ENCODE data around the gene ATAD3B. TPM values are rescaled to one million over a fixed set of nuclear protein-coding genes. Genes with fewer than 3 reads are reported as not detected.
"Not testable (repeated sequence)": the region's sequence is repeated elsewhere in the genome, so short reads cannot be mapped to it uniquely, and the experiment has no call there.

The ATAD3B gene
- total RNA-seq, 4 donors from 2014 or later, result 26.9 to 130 (median 35.0) TPM

DNA sequence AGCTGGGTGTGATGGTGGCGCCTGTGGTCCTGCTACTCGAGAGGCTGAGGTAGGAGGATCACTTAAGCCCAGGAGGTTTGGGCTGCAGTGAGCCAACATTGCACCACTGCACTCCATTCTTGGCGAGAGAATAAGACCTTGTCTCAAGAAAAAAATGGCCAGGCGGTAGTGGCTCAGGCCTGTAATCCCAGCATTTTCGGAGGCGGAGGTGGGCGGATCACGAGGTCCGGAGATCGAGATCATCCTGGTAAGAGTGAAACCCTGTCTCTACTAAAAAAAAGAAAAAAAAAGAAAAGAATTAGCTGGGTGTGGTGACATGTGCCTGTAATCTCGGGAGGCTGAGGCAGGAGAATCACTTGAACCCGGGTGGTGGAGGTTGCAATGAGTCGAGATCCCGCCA is 11.3 kb downstream of the ATAD3B start:
- H3K27me3 ChIP-seq, result no peaks in the 10 kb centered on the region
- no peaks in the 10 kb centered on the region for H3K9me3 ChIP-seq
- H3K27ac ChIP-seq, result no peak overlapping the region
- no peak for DNase-seq
- no peaks in the 10 kb centered on the region for H3K4me1 ChIP-seq
- peaks cover 0 to 63% (median 0%) of the 10 kb centered on the region in 3 donors for H3K36me3 ChIP-seq
- no peak for TF ChIP-seq POLR2A (IDR thresholded peaks at IDR 0.05)
- TF ChIP-seq, protein P1, sequence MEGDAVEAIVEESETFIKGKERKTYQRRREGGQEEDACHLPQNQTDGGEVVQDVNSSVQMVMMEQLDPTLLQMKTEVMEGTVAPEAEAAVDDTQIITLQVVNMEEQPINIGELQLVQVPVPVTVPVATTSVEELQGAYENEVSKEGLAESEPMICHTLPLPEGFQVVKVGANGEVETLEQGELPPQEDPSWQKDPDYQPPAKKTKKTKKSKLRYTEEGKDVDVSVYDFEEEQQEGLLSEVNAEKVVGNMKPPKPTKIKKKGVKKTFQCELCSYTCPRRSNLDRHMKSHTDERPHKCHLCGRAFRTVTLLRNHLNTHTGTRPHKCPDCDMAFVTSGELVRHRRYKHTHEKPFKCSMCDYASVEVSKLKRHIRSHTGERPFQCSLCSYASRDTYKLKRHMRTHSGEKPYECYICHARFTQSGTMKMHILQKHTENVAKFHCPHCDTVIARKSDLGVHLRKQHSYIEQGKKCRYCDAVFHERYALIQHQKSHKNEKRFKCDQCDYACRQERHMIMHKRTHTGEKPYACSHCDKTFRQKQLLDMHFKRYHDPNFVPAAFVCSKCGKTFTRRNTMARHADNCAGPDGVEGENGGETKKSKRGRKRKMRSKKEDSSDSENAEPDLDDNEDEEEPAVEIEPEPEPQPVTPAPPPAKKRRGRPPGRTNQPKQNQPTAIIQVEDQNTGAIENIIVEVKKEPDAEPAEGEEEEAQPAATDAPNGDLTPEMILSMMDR (IDR thresholded peaks at IDR 0.05), result no peak
- H3K4me3 ChIP-seq, result no peak overlapping the region

GRCh38 chr1:1483714-1484113 is 12.1 kb downstream of the ATAD3B start:
- Histone ChIP-seq H3K9me3 (no peaks in the 10 kb centered on the region), H3K4me1 (no peaks in the 10 kb centered on the region), H3K27ac (no peak overlapping the region), H3K27me3 (no peaks in the 10 kb centered on the region), H3K4me3 (no peak overlapping the region), H3K36me3 (peaks cover 0 to 66% (median 0%) of the 10 kb centered on the region in 3 donors)
- no peak for TF ChIP-seq POLR2A (IDR thresholded peaks at IDR 0.05)
- TF ChIP-seq, protein P1 (IDR thresholded peaks at IDR 0.05), result no peak
- no peak for DNase-seq

GRCh38 chr1:1484976-1485750 is 13.6 kb downstream of the ATAD3B start:
- not testable (repeated sequence) for H3K4me1 ChIP-seq, H3K27me3 ChIP-seq, H3K4me3 ChIP-seq, DNase-seq, H3K27ac ChIP-seq, H3K9me3 ChIP-seq
- H3K36me3 ChIP-seq, result peaks cover 0 to 69% (median 0%) of the 10 kb centered on the region in 3 donors

DNA sequence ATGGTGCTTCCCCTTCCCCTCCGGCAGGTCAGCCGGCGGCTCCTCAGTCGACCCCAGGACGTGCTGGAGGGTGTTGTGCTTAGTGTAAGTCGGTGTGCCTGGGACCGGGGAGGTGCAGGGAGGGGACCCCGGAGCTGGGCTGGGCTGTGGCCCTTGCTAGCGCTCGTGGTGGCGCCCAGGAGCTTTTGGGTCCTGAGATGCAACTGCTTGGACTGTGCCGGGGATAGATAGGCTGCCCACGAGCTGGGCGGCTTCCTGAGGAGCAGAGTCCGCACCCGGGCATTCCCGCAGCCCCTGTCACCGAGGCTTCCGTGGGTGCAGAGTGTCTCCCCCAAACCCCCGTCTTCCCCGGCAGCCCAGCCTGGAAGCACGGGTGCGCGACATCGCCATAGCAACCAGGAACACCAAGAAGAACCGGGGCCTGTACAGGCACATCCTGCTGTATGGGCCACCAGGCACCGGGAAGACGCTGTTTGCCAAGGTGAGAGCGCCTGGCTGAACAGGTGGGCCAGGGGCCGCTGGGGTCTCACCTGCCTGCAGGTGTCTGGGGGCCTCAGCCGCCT is 14.3 kb downstream of the ATAD3B start:
- H3K36me3 ChIP-seq, result peaks cover 0 to 69% (median 0%) of the 10 kb centered on the region in 3 donors
- H3K9me3 ChIP-seq, DNase-seq, H3K4me1 ChIP-seq, H3K27ac ChIP-seq, H3K27me3 ChIP-seq, H3K4me3 ChIP-seq: not testable (repeated sequence)

DNA sequence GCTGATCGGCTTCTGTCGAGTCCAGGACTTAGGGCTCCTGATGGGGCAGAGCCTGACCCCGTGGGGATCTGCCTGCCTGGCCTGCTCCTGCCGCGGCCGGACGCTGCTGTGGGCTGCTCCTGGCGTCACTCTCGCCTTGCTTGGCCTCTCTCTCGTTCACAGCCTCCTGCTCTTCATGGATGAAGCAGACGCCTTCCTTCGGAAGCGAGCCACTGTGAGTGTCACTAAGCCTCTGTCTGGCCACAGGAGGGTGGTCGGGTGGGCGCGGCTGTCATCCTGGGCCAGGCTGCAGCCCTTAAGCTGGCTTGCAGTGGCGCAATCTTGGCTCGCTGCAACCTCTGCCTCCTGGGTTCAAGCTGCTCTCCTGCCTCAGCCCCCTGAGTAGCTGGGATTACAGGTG is 16.1 kb downstream of the ATAD3B start:
- DNase-seq, result no peak
- Histone ChIP-seq H3K4me3 (no peak overlapping the region), H3K4me1 (no peaks in the 10 kb centered on the region), H3K27me3 (no peaks in the 10 kb centered on the region), H3K27ac (no peak overlapping the region), H3K9me3 (no peaks in the 10 kb centered on the region), H3K36me3 (peaks cover 0 to 74% (median 0%) of the 10 kb centered on the region in 3 donors)
- TF ChIP-seq POLR2A (IDR thresholded peaks at IDR 0.05), result no peak
- TF ChIP-seq, protein P1 (IDR thresholded peaks at IDR 0.05), result no peak

DNA sequence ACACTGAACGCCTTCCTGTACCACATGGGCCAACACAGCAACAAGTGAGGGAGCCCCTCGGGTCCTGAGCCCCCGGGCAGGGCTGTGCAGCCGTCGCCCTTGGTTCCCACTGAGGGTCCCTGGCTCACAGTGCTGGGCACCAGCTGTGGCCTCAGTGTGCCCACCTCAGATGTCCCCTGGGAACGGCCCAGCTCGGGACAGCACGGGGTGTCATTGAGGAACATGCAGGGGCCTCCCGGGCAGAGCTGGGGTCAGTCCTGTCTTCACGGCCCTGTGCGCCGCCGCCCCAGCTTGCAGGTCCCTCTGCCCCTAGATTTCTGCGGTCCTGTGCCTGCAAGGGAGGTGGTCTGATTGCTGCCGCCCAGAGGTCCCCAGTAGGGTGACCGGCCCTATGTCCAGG is 17.7 kb downstream of the ATAD3B start:
- peaks cover 0 to 63% (median 0%) of the 10 kb centered on the region in 3 donors for H3K36me3 ChIP-seq
- H3K4me1 ChIP-seq, result no peaks in the 10 kb centered on the region
- H3K27ac ChIP-seq, result no peak overlapping the region
- no peak overlapping the region for H3K4me3 ChIP-seq
- H3K27me3 ChIP-seq, result no peaks in the 10 kb centered on the region
- TF ChIP-seq, protein P1 (IDR thresholded peaks at IDR 0.05), result no peak
- no peak for TF ChIP-seq POLR2A (IDR thresholded peaks at IDR 0.05)
- DNase-seq, result no peak
- H3K9me3 ChIP-seq, result no peaks in the 10 kb centered on the region
